HG02970 (cell line): Measurements from ENCODE around the gene RPL35.
A peak's percentile ranks its signal among the peaks of the same experiment; 100 is the strongest.

Source experiments
- ATAC-seq: cut with Tn5 transposase; IDR thresholded peaks from one replicate; pipeline ENCODE4 v1.9.1; 2021; ENCODE audit warnings: mild to moderate bottlenecking, moderate library complexity, moderate number of reproducible peaks; ENCODE audit not compliant: unreplicated experiment, low FRiP score

Gene RPL35

GRCh38 chr9:124861342-124862229 is at the start of gene RPL35, which contains the start of gene ARPC5L:
TSS of gene RPL35 (minus strand) at chr9:124861957. CDS start at chr9:124861912, 45 bp downstream.
TSS of gene ARPC5L (plus strand) at chr9:124862130. CDS start at chr9:124869291, 7,161 bp downstream.
- ATAC-seq: peak; percentile 91

- no peak for ATAC-seq
Observed at GRCh38 chr9:124908098-124908497, 46.3 kb upstream of the RPL35 start.

GRCh38 chr9:124906966-124907365 is 45.2 kb upstream of the RPL35 start:
- ATAC-seq: no peak

- no peak for ATAC-seq
Observed at GRCh38 chr9:124899845-124900244, 38.1 kb upstream of the RPL35 start.

- no peak for ATAC-seq
Observed at GRCh38 chr9:124897570-124898460, 36.1 kb upstream of the RPL35 start.

GRCh38 chr9:124894741-124895170 is 33.0 kb upstream of the RPL35 start:
- no peak for ATAC-seq

- no peak for ATAC-seq
Observed at GRCh38 chr9:124894035-124894740, 32.4 kb upstream of the RPL35 start.

- ATAC-seq: no peak
Observed at GRCh38 chr9:124890179-124890578, 28.4 kb upstream of the RPL35 start.

GRCh38 chr9:124889006-124889405 is 27.2 kb upstream of the RPL35 start:
- no peak for ATAC-seq

GRCh38 chr9:124887832-124888231 is 26.1 kb upstream of the RPL35 start:
- no peak for ATAC-seq

GRCh38 chr9:124886866-124887492 is 25.2 kb upstream of the RPL35 start:
- ATAC-seq: no peak

GRCh38 chr9:124886461-124886860 is 24.7 kb upstream of the RPL35 start:
- no peak for ATAC-seq

GRCh38 chr9:124885551-124885950 is 23.8 kb upstream of the RPL35 start:
- ATAC-seq: no peak

- ATAC-seq: no peak
Observed at GRCh38 chr9:124884376-124884775, 22.6 kb upstream of the RPL35 start.

GRCh38 chr9:124882231-124882630 is 20.5 kb upstream of the RPL35 start:
- no peak for ATAC-seq

GRCh38 chr9:124881138-124881743 is 19.5 kb upstream of the RPL35 start:
- ATAC-seq: no peak

GRCh38 chr9:124880501-124880900 is 18.7 kb upstream of the RPL35 start:
- no peak for ATAC-seq

- no peak for ATAC-seq
Observed at GRCh38 chr9:124879226-124879625, 17.5 kb upstream of the RPL35 start.

GRCh38 chr9:124878518-124878917 is 16.8 kb upstream of the RPL35 start:
- no peak for ATAC-seq

- no peak for ATAC-seq
Observed at GRCh38 chr9:124878021-124878420, 16.3 kb upstream of the RPL35 start.
